Measurements from ENCODE around the gene NCSTN. TPM values are rescaled to one million over a fixed set of nuclear protein-coding genes. Genes with fewer than 3 reads are reported as not detected.

The NCSTN gene
- total RNA-seq, 1 experiment from 2014 or later: 67.8 TPM

GRCh38 chr1:160340866-160341265 lies 2.3 kb upstream of the NCSTN start:
- Histone ChIP-seq H3K9ac (ENCODE audit: extremely low read depth, insufficient read length, low read length) (peak overlapping the region; percentile 37), H2BK120ac (ENCODE audit: low read depth, low read length, poor library complexity, severe bottlenecking) (no peak overlapping the region)
- H3K9me3 Mint-ChIP-seq: peaks cover 0 to 3% of the 10 kb centered on the region in 2 experiments; a peak in 1 of 5 replicates

More at GRCh38 chr1:160340866-160341265, 2.3 kb upstream of the NCSTN start:
- H2AFZ ChIP-seq (ENCODE audit: low read length): no peak overlapping the region
- no peak overlapping the region for H4K5ac ChIP-seq (ENCODE audit: insufficient read length, low read depth, low read length)
- no peak overlapping the region for H3K4ac ChIP-seq (ENCODE audit: low read depth, low read length)
- peaks cover 7% of the 10 kb centered on the region for H3K23me2 ChIP-seq (ENCODE audit: insufficient read length, low read depth, low read length, poor library complexity, severe bottlenecking)
- DNase-seq: no peak
- no peak for TF ChIP-seq CTCF (conservative IDR thresholded peaks at IDR 0.05)
- no CpG with 5 or more reads among the region's 2 CpGs for WGBS (ENCODE audit: extremely low coverage, insufficient read length, low lambda C conversion rate)
- Mint-ChIP-seq H3K27ac (peak overlapping the region in 2 of 3 experiments; percentile 6 to 86; a peak in 4 of 7 replicates), H3K4me3 (peak overlapping the region; percentile 5 to 17; a peak in 2 of 5 replicates), H3K4me1 (peaks cover 25 to 26% of the 10 kb centered on the region in 2 experiments), H3K36me3 (ENCODE audit: insufficient read depth in 1 of 3, low read depth in 3 of 3) (peaks cover 10 to 44% (median 40%) of the 10 kb centered on the region in 3 experiments; a peak in 6 of 7 replicates), H3K27me3 (ENCODE audit: low read depth) (peaks cover 2% of the 10 kb centered on the region; the same call in 1 of the 2 replicates)
- no peak overlapping the region for H2AK5ac ChIP-seq (ENCODE audit: insufficient read length, low read length)
- no peak overlapping the region for H3K18ac ChIP-seq (ENCODE audit: insufficient read length, low read depth, low read length)
- H3K27me3 ChIP-seq (ENCODE audit: insufficient read depth, low read length): no peaks in the 10 kb centered on the region
- H4K91ac ChIP-seq (ENCODE audit: insufficient read length, low read depth, low read length): no peak overlapping the region
- H4K20me1 ChIP-seq (ENCODE audit: control insufficient read depth, insufficient read depth, insufficient read length): no peaks in the 10 kb centered on the region
- no peak overlapping the region for H3K4me2 ChIP-seq (ENCODE audit: insufficient read depth, insufficient read length, low read length)
- no peak overlapping the region for H3K27ac ChIP-seq (ENCODE audit: insufficient read length, low read depth, low read length)
- peaks cover 12% of the 10 kb centered on the region; the same call in 1 of the 2 replicates for H3K79me2 ChIP-seq (ENCODE audit: insufficient read depth, low read length)
- H3T11ph ChIP-seq (ENCODE audit: low read length): no peak overlapping the region
- no peaks in the 10 kb centered on the region for H3K9me3 ChIP-seq (ENCODE audit: control insufficient read depth, low read depth, low read length)
- no peaks in the 10 kb centered on the region for H3K4me1 ChIP-seq (ENCODE audit: insufficient read depth, low read length)
- H2BK20ac ChIP-seq (ENCODE audit: low read depth, low read length, poor library complexity, severe bottlenecking): no peak overlapping the region
- H3K14ac ChIP-seq (ENCODE audit: insufficient read depth, low read length): no peak overlapping the region
- no peak overlapping the region for H2BK5ac ChIP-seq (ENCODE audit: insufficient read length, low read length)
- H3K56ac ChIP-seq (ENCODE audit: insufficient read length, low read depth, low read length): no peak overlapping the region
- H3K23ac ChIP-seq (ENCODE audit: insufficient read length, low read depth, low read length): no peak overlapping the region
- H2BK15ac ChIP-seq (ENCODE audit: low read depth, low read length): no peak overlapping the region
- no peak overlapping the region for H4K8ac ChIP-seq (replicated peaks; ENCODE audit: insufficient read length, low read depth, low read length)
- peaks cover 9% of the 10 kb centered on the region for H3K79me1 ChIP-seq (ENCODE audit: insufficient read depth, low read depth, low read length, poor library complexity, severe bottlenecking)
- H2BK12ac ChIP-seq (ENCODE audit: insufficient read length, low read depth, low read length): no peak overlapping the region

Data from H9 (cell line).